ENCODE data around the gene TSPAN15.

DNA sequence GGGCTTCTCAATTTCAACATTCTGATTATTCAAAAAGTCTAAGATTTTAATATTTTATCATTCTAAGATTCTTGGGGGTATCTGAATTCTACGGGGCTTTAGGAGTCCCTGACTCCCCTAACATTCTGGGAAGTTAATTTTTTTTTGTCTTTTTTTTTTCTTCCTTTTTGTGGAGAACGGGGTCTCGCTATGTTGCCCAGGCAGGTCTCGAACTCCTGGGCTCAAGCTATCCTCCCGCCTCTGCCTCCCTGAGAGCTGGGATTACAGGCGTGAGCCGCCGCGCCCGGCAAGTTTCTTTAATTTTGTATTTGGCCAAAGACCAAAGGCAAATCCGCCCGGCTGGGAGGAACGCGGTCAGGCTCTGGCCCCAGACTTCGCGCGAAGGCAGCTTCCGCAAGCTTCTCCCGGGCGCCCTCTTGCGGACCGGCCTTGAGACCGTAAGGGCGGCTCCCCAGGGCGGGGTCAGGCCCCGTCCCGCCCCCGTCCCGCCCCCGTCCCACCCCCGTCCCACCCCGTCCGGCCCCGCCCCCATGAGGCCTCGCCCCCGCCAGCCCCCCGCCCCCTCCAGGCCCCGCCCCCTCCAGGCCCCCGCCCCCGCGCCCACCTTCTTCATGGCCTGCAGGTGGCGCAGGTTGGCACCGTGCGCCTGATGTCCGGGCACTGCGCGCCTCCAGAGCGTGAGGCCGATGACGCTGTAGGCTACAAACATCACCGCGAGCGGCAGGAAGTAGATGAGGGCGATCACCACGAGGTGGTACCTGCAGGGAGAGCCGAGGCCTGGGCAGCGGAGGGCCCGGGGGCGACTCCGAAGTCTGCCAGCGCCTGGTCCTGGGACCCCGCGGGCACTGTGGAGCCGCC is 42.7 kb upstream of the TSPAN15 start:
- TF ChIP-seq ELK4 (IDR thresholded peaks at IDR 0.05; ENCODE audit: borderline replicate concordance, low read depth, low read length), result no peak
- TF ChIP-seq CTCF (tag by site-specific recombination; IDR thresholded peaks at IDR 0.05), result peak; percentile 81
- no peak for TF ChIP-seq ZNF501 (tag by site-specific recombination; IDR thresholded peaks at IDR 0.05)
- TF ChIP-seq ZNF549 (tag by site-specific recombination; IDR thresholded peaks at IDR 0.05), result no peak
- no peak for TF ChIP-seq ZNF433 (tag by site-specific recombination; IDR thresholded peaks at IDR 0.05; ENCODE audit: low read depth)
- TF ChIP-seq ZNF26 (tag by site-specific recombination; IDR thresholded peaks at IDR 0.05), result no peak
